Upper lobe of left lung (tissue), 6 donors: ENCODE data around the gene KRT3. TPM values are rescaled to one million over a fixed set of nuclear protein-coding genes. Genes with fewer than 3 reads are reported as not detected.

Source experiments
- ATAC-seq, 2 donors: fragments of 200-7000 bp; cut with Tn5 transposase; one replicate each; pipeline ENCODE4 v1.9.1; 2022; ENCODE audit warnings: mild to moderate bottlenecking in 2 of 2, moderate library complexity in 2 of 2; ENCODE audit not compliant: low FRiP score in 2 of 2
- DNase-seq, 2 donors: peaks; one replicate each; pipeline ENCODE4 v3.0.0-alpha.2; 2019 to 2020
- H3K27ac ChIP-seq, 4 donors: fragments of 200-600 bp; sonication (generic); one replicate each; pipeline ENCODE4 v1.5.1; 2016 to 2019
- H3K27me3 ChIP-seq, 4 donors: fragments of 200-600 bp; sonication (generic); one replicate each; pipeline ENCODE4 v1.5.1; 2017 to 2019
- H3K36me3 ChIP-seq, 4 donors: fragments of 200-600 bp; sonication (generic); one replicate each; pipeline ENCODE4 v1.5.1; 2016 to 2019
- H3K4me1 ChIP-seq, 4 donors: fragments of 200-600 bp; sonication (generic); one replicate each; pipeline ENCODE4 v1.5.1; 2018 to 2019
- H3K4me3 ChIP-seq, 4 donors: fragments of 200-600 bp; sonication (generic); one replicate each; pipeline ENCODE4 v1.5.1; 2017 to 2019; ENCODE audit warnings: mild to moderate bottlenecking in 2 of 4, moderate library complexity in 1 of 4
- H3K9me3 ChIP-seq, 4 donors: fragments of 200-600 bp; sonication (generic); one replicate each; pipeline ENCODE4 v1.5.1; 2018 to 2019
- EP300 ChIP-seq, 4 donors: sonication (generic); formaldehyde crosslinking; IDR thresholded peaks; one replicate each; pipeline ENCODE4 v1.5.1; 2017; ENCODE audit warnings: antibody characterized with exemption in 4 of 4, control low read depth in 2 of 4
- POLR2A ChIP-seq, 4 donors: fragments of 450-650 bp; IDR thresholded peaks; one replicate each; pipeline ENCODE4 v1.5.1; 2016 to 2017; ENCODE audit warnings: antibody characterized with exemption in 4 of 4, mild to moderate bottlenecking in 2 of 4
- POLR2AphosphoS5 ChIP-seq, 2 donors: sonication (generic); formaldehyde crosslinking; IDR thresholded peaks; one replicate each; pipeline ENCODE4 v1.5.1; 2017; ENCODE audit warnings: antibody characterized with exemption in 2 of 2
- WGBS, 2 donors: methylation state at CpG; one replicate each; pipeline ENCODE4 v1.1.5; 2017 to 2018; 5-methylcytosine and 5-hydroxymethylcytosine counted together
- total RNA-seq, 6 donors: library from RNA; depleted of rRNA in 4 of 6; stranded (reverse); fragments of >200 nt in 4 of 6; gene quantifications; one replicate each; pipeline versions ENCODE4 v1.1.0 to v1.2.1, GENCODE V29; 2016 to 2021
- TF ChIP-seq, protein P1 (sequence below), 6 experiments: fragments of 450-650 bp in 4 of 6; fragments of 200-600 bp in 2 of 6; sonication (generic) in 2 of 6; IDR thresholded peaks; one replicate each; pipeline ENCODE4 v1.5.1; 2016 to 2019; ENCODE audit warnings: antibody characterized with exemption in 6 of 6
- donor health status: DM: no; HTN: no; CAD: no; lungs with moderate emphysema.
- donor health status: DM: no; HTN: yes; CAD: no; lungs with severe emphysema.

The KRT3 gene
- total RNA-seq, 6 donors from 2014 or later: not detected

DNA sequence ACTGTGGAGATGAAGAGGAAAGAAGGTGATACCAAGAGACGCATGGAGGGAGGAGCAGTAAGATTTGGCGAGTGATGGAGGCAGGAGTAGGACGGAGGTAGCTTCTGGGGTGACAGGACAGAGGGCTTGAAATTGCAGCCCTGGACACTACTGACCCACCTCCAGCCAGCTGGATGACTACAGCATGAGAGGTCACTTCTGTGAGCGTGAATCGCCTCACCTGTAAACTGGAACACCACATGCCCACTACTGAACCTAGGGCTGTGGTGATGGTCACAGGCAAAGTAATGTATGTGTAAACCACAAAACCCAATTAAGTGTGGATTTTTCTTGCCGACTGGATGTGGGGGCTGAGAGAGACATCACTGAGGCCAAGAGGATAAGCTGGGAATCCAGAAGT lies 24.6 kb upstream of the KRT3 start:
- no peaks in the 10 kb centered on the region for H3K36me3 ChIP-seq
- H3K9me3 ChIP-seq: no peaks in the 10 kb centered on the region
- no peak for ATAC-seq
- H3K27me3 ChIP-seq: no peaks in the 10 kb centered on the region
- H3K4me1 ChIP-seq: peaks cover 0 to 19% (median 7%) of the 10 kb centered on the region in 4 donors
- TF ChIP-seq, protein P1, sequence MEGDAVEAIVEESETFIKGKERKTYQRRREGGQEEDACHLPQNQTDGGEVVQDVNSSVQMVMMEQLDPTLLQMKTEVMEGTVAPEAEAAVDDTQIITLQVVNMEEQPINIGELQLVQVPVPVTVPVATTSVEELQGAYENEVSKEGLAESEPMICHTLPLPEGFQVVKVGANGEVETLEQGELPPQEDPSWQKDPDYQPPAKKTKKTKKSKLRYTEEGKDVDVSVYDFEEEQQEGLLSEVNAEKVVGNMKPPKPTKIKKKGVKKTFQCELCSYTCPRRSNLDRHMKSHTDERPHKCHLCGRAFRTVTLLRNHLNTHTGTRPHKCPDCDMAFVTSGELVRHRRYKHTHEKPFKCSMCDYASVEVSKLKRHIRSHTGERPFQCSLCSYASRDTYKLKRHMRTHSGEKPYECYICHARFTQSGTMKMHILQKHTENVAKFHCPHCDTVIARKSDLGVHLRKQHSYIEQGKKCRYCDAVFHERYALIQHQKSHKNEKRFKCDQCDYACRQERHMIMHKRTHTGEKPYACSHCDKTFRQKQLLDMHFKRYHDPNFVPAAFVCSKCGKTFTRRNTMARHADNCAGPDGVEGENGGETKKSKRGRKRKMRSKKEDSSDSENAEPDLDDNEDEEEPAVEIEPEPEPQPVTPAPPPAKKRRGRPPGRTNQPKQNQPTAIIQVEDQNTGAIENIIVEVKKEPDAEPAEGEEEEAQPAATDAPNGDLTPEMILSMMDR (IDR thresholded peaks at IDR 0.05): no peak
- TF ChIP-seq EP300 (IDR thresholded peaks at IDR 0.05) (no peak), POLR2A (IDR thresholded peaks at IDR 0.05) (no peak), POLR2AphosphoS5 (IDR thresholded peaks at IDR 0.05) (no peak)
- H3K27ac ChIP-seq: no peak overlapping the region
- no peak overlapping the region for H3K4me3 ChIP-seq
- 87 to 91% methylated on average over 6 of the region's 6 CpGs for WGBS, 2 donors
- no peak for DNase-seq

- no peak for DNase-seq
- H3K27me3 ChIP-seq: no peaks in the 10 kb centered on the region
- WGBS, 2 donors: 80 to 83% methylated on average over 7 of the region's 7 CpGs
Measured at GRCh38 chr12:52819731-52820510, 24.0 kb upstream of the KRT3 start.

GRCh38 chr12:52818887-52819420 lies 23.0 kb upstream of the KRT3 start:
- TF ChIP-seq, protein P1 (IDR thresholded peaks at IDR 0.05): no peak
- TF ChIP-seq POLR2AphosphoS5 (IDR thresholded peaks at IDR 0.05) (no peak), POLR2A (IDR thresholded peaks at IDR 0.05) (no peak), EP300 (IDR thresholded peaks at IDR 0.05) (no peak)
- DNase-seq: no peak
- H3K27ac ChIP-seq: no peak overlapping the region
- no peak overlapping the region for H3K4me3 ChIP-seq
- no peaks in the 10 kb centered on the region for H3K27me3 ChIP-seq
- H3K9me3 ChIP-seq: no peaks in the 10 kb centered on the region
- 55% methylated on average over 7 of the region's 7 CpGs for WGBS, 2 donors
- ATAC-seq: no peak
- H3K4me1 ChIP-seq: peaks cover 3 to 28% (median 17%) of the 10 kb centered on the region in 4 donors
- H3K36me3 ChIP-seq: no peaks in the 10 kb centered on the region

More at GRCh38 chr12:52819731-52820510, 24.0 kb upstream of the KRT3 start:
- no peak for TF ChIP-seq EP300 (IDR thresholded peaks at IDR 0.05)
- TF ChIP-seq POLR2A (IDR thresholded peaks at IDR 0.05): no peak
- TF ChIP-seq POLR2AphosphoS5 (IDR thresholded peaks at IDR 0.05): no peak
- TF ChIP-seq, protein P1 (IDR thresholded peaks at IDR 0.05): no peak
- no peak for ATAC-seq
- Histone ChIP-seq H3K4me1 (peaks cover 0 to 19% (median 8%) of the 10 kb centered on the region in 4 donors), H3K4me3 (no peak overlapping the region), H3K27ac (no peak overlapping the region), H3K9me3 (no peaks in the 10 kb centered on the region), H3K36me3 (no peaks in the 10 kb centered on the region)

- no peak overlapping the region for H3K27ac ChIP-seq
- WGBS, 2 donors: 30 to 45% methylated on average over 6 to 7 of the region's 7 CpGs
- H3K4me3 ChIP-seq: no peak overlapping the region
- no peaks in the 10 kb centered on the region for H3K36me3 ChIP-seq
- peaks cover 3 to 32% (median 22%) of the 10 kb centered on the region in 4 donors for H3K4me1 ChIP-seq
- DNase-seq (no peak), ATAC-seq (no peak)
- no peaks in the 10 kb centered on the region for H3K9me3 ChIP-seq
- no peaks in the 10 kb centered on the region for H3K27me3 ChIP-seq
- peak in 1 of 2 donors; percentile 67 for TF ChIP-seq POLR2AphosphoS5 (IDR thresholded peaks at IDR 0.05)
- TF ChIP-seq, protein P1 (IDR thresholded peaks at IDR 0.05): no peak
- no peak for TF ChIP-seq POLR2A (IDR thresholded peaks at IDR 0.05)
- TF ChIP-seq EP300 (IDR thresholded peaks at IDR 0.05): no peak
Measured at GRCh38 chr12:52818388-52818787, 22.5 kb upstream of the KRT3 start.
